ENCODE data around the gene UBLCP1.

DNA sequence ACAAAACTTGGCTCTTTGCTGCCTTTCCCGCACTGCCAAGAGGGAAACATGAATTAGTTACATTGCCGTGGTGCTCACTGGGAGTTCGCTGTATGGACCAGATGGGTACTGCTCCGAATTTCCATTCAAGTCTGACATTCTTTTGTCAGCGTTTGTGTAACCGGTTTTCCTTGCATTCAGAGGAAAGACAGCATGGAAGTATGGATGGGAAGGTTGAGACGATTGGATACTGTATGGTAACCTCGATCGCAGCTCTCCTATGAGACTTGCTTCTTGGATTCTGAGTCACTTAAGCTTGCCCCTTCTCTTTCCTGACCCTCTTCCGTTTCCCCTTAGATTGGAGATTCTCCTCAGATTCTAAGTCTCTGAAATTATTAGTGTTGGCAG lies 625 bp upstream of the UBLCP1 start:
- TF ChIP-seq, protein P1, sequence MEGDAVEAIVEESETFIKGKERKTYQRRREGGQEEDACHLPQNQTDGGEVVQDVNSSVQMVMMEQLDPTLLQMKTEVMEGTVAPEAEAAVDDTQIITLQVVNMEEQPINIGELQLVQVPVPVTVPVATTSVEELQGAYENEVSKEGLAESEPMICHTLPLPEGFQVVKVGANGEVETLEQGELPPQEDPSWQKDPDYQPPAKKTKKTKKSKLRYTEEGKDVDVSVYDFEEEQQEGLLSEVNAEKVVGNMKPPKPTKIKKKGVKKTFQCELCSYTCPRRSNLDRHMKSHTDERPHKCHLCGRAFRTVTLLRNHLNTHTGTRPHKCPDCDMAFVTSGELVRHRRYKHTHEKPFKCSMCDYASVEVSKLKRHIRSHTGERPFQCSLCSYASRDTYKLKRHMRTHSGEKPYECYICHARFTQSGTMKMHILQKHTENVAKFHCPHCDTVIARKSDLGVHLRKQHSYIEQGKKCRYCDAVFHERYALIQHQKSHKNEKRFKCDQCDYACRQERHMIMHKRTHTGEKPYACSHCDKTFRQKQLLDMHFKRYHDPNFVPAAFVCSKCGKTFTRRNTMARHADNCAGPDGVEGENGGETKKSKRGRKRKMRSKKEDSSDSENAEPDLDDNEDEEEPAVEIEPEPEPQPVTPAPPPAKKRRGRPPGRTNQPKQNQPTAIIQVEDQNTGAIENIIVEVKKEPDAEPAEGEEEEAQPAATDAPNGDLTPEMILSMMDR (IDR thresholded peaks at IDR 0.05; ENCODE audit: extremely low read depth in 1 of 2, insufficient read depth in 1 of 2, low read depth in 1 of 2, low read length in 2 of 2): no peak
- TF ChIP-seq POLR2A (IDR thresholded peaks at IDR 0.05; ENCODE audit: low read depth, low read length) (no peak), POLR2AphosphoS5 (IDR thresholded peaks at IDR 0.05; ENCODE audit: insufficient read depth, low read depth, low read length) (peak; percentile 4), EZH2 (IDR thresholded peaks at IDR 0.05; ENCODE audit: borderline replicate concordance, low read depth, low read length, severe bottlenecking) (no peak)
- TF ChIP-seq, protein P2, sequence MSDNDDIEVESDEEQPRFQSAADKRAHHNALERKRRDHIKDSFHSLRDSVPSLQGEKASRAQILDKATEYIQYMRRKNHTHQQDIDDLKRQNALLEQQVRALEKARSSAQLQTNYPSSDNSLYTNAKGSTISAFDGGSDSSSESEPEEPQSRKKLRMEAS (IDR thresholded peaks at IDR 0.05; ENCODE audit: insufficient read depth, insufficient read length): no peak

Measured in endothelial cell of umbilical vein (primary cell).